Stimulated activated CD4-positive, alpha-beta T cell treated with anti-CD3 and anti-CD28 coated beads, Interleukin-1b, Interleukin-23, amount 100 ng/mL, for 1 hour (primary cell): ENCODE measurements around the gene CLDN5.

Source experiments
- DNase-seq, 2 donors: peaks; one replicate each; pipeline ENCODE4 v3.0.0-alpha.2; 2020; ENCODE audit warnings: low read depth in 2 of 2

Gene CLDN5

GRCh38 chr22:19522190-19522880 lies 1.9 kb downstream of the CLDN5 start:
- no peak for DNase-seq

DNA sequence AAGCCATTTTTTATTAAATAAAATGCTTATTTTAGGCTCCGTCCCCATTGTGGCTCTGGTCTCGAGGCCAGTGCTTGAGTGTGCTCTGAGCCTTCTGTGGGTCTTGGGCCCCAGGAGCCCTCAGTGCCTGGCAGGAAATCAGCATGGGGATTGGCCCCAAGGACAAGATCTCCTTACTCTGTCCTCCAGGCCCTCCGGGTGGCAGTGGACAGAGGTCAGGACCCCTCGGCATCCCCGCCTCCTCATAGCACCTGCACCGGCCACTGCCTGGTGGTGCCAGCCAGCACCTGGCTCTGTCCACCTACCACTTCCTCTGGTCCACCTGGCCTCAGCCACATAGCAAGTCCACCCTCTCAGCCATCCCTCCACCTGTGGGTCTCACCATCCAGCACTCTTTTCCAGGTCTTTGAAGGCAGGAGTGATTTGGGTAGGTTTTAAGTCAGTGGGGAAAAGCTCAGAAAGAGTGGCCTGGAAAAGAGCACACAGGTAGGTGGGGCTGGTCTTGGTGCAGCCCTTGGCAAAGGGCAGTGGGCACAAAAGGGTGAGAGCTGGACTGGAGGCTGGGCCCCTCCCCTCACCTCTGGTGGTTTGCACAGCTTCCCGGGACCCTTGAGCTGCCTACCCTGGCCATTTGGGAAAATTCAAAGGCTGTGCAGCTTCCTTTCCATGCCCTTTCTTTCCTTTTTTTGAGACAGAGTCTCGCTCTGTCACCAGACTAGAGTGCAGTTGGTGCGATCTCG lies 3.5 kb downstream of the CLDN5 start:
- DNase-seq = no peak

- DNase-seq = no peak
These were observed 4.2 kb downstream of the CLDN5 start for GRCh38 chr22:19520007-19520406.

GRCh38 chr22:19519041-19519926 lies 4.9 kb downstream of the CLDN5 start:
- DNase-seq = no peak

GRCh38 chr22:19518635-19519034 lies 5.6 kb downstream of the CLDN5 start:
- DNase-seq = no peak

DNA sequence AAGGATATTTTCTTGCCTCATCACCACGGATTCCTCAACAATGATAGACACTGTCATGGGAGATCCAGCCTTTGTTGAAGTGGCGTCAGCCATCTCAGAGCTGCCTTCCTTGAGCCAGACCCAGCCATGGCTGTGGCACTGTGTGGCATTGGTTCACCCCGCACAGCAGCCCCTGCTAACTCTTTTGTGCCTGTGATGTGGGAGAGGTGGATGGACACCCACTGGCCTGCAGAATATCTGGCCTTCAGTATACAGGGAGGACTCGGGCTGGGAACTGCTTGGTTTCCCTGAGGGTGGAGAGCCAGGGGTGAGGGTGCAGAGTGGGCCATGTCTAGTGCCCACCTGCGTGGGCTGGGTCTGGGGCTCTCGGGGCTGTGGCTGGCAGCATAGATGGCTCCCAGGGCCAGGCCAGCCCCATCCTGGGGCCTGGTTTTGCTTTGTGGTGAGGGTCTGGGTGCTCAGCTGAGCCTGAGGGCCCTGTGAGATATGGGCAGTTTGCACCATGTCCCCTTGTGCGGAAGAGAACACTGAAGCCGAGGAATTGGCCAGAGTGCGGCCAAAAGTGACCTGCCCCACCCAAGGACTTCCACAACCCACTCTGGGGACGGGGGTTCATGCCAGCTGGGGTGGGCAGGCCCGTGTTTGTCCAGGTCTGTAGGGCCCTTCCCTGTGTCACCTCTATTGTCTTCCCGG lies 6.1 kb downstream of the CLDN5 start:
- no peak for DNase-seq

DNA sequence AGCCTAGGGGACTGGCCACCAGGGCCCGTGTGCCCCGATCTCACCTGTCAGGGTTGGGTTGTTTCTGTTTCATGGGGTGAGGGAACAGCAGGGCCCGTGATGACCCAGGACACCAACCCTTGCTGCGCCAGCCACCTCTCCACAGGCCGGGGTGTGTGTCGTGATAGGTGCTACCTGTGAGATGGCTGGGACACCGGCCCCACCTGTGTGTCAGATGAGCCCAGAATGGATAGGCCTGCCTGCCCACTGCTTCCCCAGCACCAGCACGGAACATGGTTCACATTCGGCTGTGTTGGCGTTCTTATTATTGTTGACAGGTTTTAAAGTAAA lies 7.1 kb downstream of the CLDN5 start:
- DNase-seq = no peak

DNA sequence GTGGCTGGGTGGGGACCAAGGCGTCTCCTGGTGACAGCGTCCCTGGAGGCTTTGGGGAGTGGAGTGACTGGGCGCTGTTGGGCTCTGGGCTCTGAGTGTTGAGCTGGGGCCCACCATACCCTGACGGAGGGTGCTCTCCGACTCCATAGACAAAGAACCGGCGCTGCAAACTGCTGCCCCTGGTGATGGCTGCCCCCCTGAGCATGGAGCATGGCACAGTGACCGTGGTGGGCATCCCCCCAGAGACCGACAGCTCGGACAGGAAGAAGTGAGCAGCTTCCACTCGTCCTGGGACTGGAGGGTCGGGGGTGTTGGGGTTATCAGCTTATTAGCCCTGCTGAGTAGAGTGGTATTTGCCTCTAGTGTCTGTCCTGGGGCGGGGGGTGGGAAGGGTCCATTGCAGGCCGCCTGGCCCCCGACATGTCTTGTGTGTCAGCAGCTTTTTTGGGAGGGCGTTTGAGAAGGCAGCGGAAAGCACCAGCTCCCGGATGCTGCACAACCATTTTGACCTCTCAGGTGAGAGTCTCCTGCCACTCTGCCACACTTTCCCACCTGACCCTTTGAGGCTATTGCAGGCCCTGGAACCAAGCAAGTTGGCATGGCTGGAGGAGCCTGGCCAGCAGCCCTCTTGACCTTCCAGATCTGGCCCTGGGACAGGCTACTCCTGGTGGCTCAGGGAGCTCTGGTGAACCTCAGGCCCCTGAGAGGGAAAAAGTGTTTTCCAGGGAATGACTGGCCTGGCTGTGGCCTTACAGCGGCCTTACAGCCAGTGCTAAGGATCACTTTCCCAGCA lies 7.6 kb downstream of the CLDN5 start:
- DNase-seq = no peak

GRCh38 chr22:19515654-19516377 lies 8.4 kb downstream of the CLDN5 start:
- DNase-seq = no peak

- DNase-seq = no peak
These were observed 9.2 kb downstream of the CLDN5 start for GRCh38 chr22:19514831-19515565.

DNA sequence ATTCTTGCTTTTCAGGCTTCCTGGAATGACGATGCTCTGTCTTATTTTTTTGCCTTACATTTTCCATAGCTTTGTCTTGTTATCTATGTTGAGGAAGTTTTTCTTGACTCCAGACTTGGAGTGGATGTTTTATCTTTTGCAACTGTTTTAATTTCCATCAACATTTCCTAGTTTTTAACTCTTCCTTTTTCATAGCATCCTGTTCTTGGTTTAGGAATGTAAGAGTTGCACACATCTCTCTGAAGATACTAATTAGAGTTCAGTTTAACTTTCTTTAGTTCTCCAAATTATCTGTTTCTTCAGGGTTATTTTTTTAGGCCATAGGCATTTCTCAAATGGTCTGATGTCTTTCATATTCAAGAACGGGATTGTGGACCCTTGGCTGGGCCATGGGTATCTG lies 10.4 kb downstream of the CLDN5 start:
- DNase-seq = no peak

GRCh38 chr22:19510919-19511341 lies 13.3 kb downstream of the CLDN5 start:
- DNase-seq = no peak

- no peak for DNase-seq
These were observed 14.3 kb downstream of the CLDN5 start for GRCh38 chr22:19509923-19510322.

- DNase-seq = no peak
These were observed 15.0 kb downstream of the CLDN5 start for GRCh38 chr22:19509191-19509590.

DNA sequence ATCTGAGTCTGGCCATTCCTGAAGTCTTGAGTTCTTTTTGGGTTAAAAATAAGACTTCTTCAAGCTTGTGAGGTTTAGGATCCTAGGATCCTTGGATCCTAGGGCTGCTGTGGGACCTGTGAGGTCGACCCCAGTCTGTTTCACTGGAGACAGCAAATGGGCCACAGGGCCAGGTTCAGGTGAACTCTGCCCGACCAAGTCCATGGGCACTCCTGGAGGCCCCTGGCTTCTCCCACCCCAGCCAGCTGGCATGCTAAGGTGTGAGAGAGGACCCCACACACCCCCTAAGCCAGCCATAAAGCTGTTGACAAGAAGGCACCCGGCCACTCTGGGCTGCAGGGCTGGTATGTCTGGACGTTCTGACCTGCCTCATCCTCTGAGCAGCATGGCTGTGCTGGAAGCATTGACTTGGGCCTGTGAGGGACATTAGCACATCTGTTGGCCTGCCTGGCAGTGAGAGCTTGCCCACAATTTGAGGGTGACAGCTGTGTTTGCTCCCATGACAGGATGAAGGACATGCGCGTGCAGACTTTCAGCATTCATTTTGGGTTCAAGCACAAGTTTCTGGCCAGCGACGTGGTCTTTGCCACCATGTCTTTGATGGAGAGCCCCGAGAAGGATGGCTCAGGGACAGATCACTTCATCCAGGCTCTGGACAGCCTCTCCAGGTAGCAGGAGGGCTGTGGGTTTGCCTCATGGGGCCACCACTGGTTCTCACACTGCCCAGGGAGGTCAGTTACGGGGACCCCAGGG lies 16.0 kb downstream of the CLDN5 start:
- no peak for DNase-seq

DNA sequence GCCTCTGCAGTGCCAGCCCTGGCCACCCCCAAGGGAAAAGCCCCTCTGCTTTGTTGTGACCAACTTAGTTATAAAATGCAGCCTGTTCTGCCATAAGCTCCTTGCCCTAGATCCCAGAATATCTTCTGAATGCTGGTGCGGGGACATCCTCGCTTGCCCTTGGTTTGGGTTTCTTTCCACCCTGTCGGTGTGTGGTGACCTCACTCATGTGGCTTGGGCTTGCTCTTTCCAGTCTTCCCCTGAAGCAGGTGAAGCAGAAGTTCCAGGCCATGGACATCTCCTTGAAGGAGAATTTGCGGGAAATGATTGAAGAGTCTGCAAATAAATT lies 16.7 kb downstream of the CLDN5 start:
- no peak for DNase-seq

DNA sequence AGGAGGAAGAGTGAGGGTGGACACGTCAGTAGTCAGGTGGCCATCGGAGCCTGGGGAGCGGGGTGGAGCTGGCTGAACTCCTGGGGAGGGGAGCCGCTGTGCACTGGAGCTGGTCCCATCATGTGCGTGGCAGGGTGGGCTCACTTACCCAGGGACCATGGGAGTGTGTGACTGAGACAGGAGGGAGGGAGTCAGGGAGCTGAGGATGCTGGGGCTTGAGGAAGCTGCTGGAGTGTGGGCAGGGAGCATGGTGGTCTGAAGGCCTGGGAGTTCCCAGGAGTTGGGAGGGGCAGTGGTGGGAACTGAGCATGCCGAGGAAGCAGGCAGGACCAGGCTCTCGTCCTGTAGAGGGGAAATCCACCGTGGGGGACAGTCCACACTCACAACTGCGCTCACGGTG lies 18.0 kb downstream of the CLDN5 start:
- DNase-seq = no peak

GRCh38 chr22:19505735-19506126 lies 18.5 kb downstream of the CLDN5 start:
- DNase-seq = no peak
